C4-2B (cell line): ENCODE results near the gene CDK18.

Experiments
- H3K27ac ChIP-seq: fragments of 450-650 bp; 2 replicates; pipeline ENCODE4 v1.5.1; 2017
- CTCF ChIP-seq: fragments of 450-650 bp; conservative IDR thresholded peaks from 2 replicates; pipeline ENCODE4 v1.5.1; 2017; ENCODE audit warnings: mild to moderate bottlenecking
- ZFX ChIP-seq: fragments of 450-650 bp; IDR thresholded peaks from 2 replicates; pipeline ENCODE4 v1.6.1; 2017

CDK18 gene

GRCh38 chr1:205571747-205572146 is 67.3 kb downstream of the CDK18 start:
- TF ChIP-seq ZFX (no peak), CTCF (no peak)
- no peak overlapping the region for H3K27ac ChIP-seq

GRCh38 chr1:205572421-205572820 is 68.0 kb downstream of the CDK18 start:
- TF ChIP-seq CTCF (no peak), ZFX (no peak)
- H3K27ac ChIP-seq: no peak overlapping the region

- TF ChIP-seq ZFX (no peak), CTCF (no peak)
- H3K27ac ChIP-seq: no peak overlapping the region
These were observed 70.9 kb downstream of the CDK18 start for GRCh38 chr1:205575294-205575885.

GRCh38 chr1:205576011-205576410 is 71.5 kb downstream of the CDK18 start:
- no peak for TF ChIP-seq CTCF
- no peak for TF ChIP-seq ZFX
- no peak overlapping the region for H3K27ac ChIP-seq

GRCh38 chr1:205576805-205577761 is 72.6 kb downstream of the CDK18 start:
- H3K27ac ChIP-seq: no peak overlapping the region; the same call in 1 of the 2 replicates
- TF ChIP-seq CTCF (no peak), ZFX (no peak)

GRCh38 chr1:205577874-205578658 is 73.6 kb downstream of the CDK18 start:
- H3K27ac ChIP-seq: peak overlapping the region; percentile 70

More at GRCh38 chr1:205577874-205578658, 73.6 kb downstream of the CDK18 start:
- no peak for TF ChIP-seq ZFX
- TF ChIP-seq CTCF: no peak
